Parathyroid adenoma (tissue), 2 donors: ENCODE measurements around the gene DAPK1.
A peak's percentile ranks its signal among the peaks of the same experiment; 100 is the strongest.

Experiments
- H2AFZ ChIP-seq: fragments of 300-600 bp; sonication (generic); one replicate; pipeline ENCODE4 v1.7.0; 2017; ENCODE audit warnings: antibody characterized with exemption, mild to moderate bottlenecking
- H3K27ac ChIP-seq: fragments of 300-600 bp; sonication (generic); one replicate; pipeline ENCODE4 v1.7.0; 2017
- H3K27me3 ChIP-seq: fragments of 300-600 bp; sonication (generic); one replicate; pipeline ENCODE4 v1.7.0; 2017; ENCODE audit warnings: low read length; ENCODE audit not compliant: control insufficient read depth, insufficient read depth
- H3K36me3 ChIP-seq: fragments of 300-600 bp; sonication (generic); one replicate; pipeline ENCODE4 v1.7.0; 2017; ENCODE audit warnings: low read length; ENCODE audit not compliant: control insufficient read depth, insufficient read depth
- H3K4me1 ChIP-seq: fragments of 300-600 bp; sonication (generic); one replicate; pipeline ENCODE4 v1.7.0; 2017; ENCODE audit warnings: control low read depth
- H3K4me2 ChIP-seq: fragments of 300-600 bp; sonication (generic); one replicate; pipeline ENCODE4 v1.7.0; 2017; ENCODE audit warnings: low read length
- H3K4me3 ChIP-seq: fragments of 300-600 bp; sonication (generic); one replicate; pipeline ENCODE4 v1.7.0; 2017; ENCODE audit warnings: low read depth, low read length
- H3K79me2 ChIP-seq: fragments of 300-600 bp; sonication (generic); one replicate; pipeline ENCODE4 v1.7.0; 2017; ENCODE audit warnings: control low read depth
- H3K9ac ChIP-seq: fragments of 300-600 bp; sonication (generic); one replicate; pipeline ENCODE4 v1.7.0; 2017; ENCODE audit warnings: mild to moderate bottlenecking
- H3K9me3 ChIP-seq: fragments of 300-600 bp; sonication (generic); one replicate; pipeline ENCODE4 v1.7.0; 2017; ENCODE audit warnings: low read length; ENCODE audit not compliant: control insufficient read depth
- TF ChIP-seq, protein P1 (sequence below): fragments of 300-600 bp; sonication (generic); IDR thresholded peaks from one replicate; pipeline ENCODE4 v1.7.0; 2017; ENCODE audit warnings: antibody characterized with exemption, mild to moderate bottlenecking
- donor health status: primary hyperparathyroidism.

Gene DAPK1

DNA sequence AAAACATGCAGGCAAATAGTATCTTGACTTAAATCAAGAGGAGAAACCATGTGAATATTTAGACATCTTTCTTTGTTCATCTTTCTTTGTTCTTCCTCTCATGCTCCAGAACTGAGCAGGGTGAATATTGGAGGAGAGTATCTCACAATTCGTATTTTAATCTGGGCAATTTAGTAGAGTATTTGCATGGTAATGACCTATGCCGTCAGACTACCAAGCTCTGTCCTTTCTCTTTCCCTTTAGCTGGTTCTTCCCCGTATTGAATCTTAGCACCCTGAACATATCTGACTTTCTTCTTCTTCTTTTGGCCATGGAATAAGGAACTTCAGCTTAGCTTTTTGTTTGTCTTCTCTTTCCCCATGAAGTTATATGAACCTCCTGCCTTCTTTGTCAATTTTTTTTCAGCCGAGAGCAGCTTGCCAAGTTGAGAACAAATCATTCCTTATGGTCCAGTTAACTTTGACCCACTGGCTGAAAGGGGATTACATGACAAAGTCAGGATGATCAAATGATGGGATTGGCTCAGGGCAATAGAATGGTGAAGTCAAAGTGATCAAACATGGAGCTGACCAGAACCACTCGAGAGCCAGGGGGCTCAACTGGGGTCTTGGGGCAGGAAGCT is 95.8 kb downstream of the DAPK1 start:
- Histone ChIP-seq H3K4me1 (peaks cover 27% of the 10 kb centered on the region), H3K27ac (peak overlapping the region; percentile 81), H2AFZ (no peak overlapping the region), H3K27me3 (no peaks in the 10 kb centered on the region), H3K36me3 (no peaks in the 10 kb centered on the region), H3K4me3 (no peak overlapping the region), H3K9ac (no peak overlapping the region), H3K79me2 (no peaks in the 10 kb centered on the region), H3K9me3 (no peaks in the 10 kb centered on the region), H3K4me2 (peak overlapping the region; percentile 58)
- TF ChIP-seq, protein P1, sequence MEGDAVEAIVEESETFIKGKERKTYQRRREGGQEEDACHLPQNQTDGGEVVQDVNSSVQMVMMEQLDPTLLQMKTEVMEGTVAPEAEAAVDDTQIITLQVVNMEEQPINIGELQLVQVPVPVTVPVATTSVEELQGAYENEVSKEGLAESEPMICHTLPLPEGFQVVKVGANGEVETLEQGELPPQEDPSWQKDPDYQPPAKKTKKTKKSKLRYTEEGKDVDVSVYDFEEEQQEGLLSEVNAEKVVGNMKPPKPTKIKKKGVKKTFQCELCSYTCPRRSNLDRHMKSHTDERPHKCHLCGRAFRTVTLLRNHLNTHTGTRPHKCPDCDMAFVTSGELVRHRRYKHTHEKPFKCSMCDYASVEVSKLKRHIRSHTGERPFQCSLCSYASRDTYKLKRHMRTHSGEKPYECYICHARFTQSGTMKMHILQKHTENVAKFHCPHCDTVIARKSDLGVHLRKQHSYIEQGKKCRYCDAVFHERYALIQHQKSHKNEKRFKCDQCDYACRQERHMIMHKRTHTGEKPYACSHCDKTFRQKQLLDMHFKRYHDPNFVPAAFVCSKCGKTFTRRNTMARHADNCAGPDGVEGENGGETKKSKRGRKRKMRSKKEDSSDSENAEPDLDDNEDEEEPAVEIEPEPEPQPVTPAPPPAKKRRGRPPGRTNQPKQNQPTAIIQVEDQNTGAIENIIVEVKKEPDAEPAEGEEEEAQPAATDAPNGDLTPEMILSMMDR, result no peak

DNA sequence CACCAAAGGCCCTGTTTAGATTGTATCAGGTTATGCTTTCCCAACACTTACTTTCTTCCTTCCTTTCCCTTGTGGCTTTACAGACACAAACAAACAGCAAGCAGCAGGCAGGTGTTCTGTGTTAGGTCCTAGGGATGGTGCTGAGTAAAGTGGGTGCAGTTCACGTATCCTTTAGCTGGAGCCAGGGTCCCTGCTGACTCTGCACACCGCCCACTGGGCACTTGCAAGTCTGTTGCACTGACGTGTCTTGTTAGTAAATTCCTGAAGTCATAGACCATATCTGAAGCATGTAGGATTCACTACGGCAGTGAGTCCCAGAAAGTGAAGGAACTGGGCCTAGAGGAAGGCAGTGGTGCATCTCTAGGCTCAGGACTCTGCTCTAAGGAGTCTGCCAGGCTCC is 96.5 kb downstream of the DAPK1 start:
- H3K9ac ChIP-seq, result no peak overlapping the region
- no peaks in the 10 kb centered on the region for H3K36me3 ChIP-seq
- H3K4me3 ChIP-seq, result no peak overlapping the region
- no peaks in the 10 kb centered on the region for H3K79me2 ChIP-seq
- no peaks in the 10 kb centered on the region for H3K9me3 ChIP-seq
- H2AFZ ChIP-seq, result no peak overlapping the region
- H3K4me2 ChIP-seq, result no peak overlapping the region
- H3K4me1 ChIP-seq, result peaks cover 27% of the 10 kb centered on the region
- TF ChIP-seq, protein P1, result no peak
- no peaks in the 10 kb centered on the region for H3K27me3 ChIP-seq
- H3K27ac ChIP-seq, result no peak overlapping the region

DNA sequence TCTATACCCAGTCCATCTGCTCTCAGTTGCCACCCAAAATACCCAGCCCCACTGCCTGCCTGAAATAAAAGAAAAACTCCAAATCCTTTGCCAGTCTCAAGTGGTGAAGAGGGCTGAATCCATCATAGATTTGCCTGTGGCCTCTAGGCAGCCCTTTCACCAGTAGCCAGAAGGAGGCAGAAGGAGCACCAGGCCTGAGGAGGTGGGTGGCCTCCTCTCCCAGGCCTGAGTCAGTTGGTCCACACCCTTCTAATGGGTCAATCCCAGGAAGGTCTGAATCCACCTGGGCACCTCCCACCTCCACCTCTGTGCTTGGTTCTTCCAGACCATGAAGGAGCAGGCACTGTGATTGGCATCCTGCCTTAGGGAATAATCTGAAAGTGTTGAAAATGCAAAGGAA is 97.0 kb downstream of the DAPK1 start:
- Histone ChIP-seq H3K27ac (no peak overlapping the region), H3K4me3 (no peak overlapping the region), H3K9ac (no peak overlapping the region), H3K79me2 (no peaks in the 10 kb centered on the region), H3K4me2 (no peak overlapping the region), H3K36me3 (no peaks in the 10 kb centered on the region), H3K4me1 (peaks cover 27% of the 10 kb centered on the region), H2AFZ (no peak overlapping the region), H3K27me3 (no peaks in the 10 kb centered on the region), H3K9me3 (no peaks in the 10 kb centered on the region)
- TF ChIP-seq, protein P1, result no peak

- no peaks in the 10 kb centered on the region for H3K9me3 ChIP-seq
- no peaks in the 10 kb centered on the region for H3K79me2 ChIP-seq
- no peak overlapping the region for H3K9ac ChIP-seq
- no peaks in the 10 kb centered on the region for H3K36me3 ChIP-seq
- peaks cover 27% of the 10 kb centered on the region for H3K4me1 ChIP-seq
- H3K4me3 ChIP-seq, result no peak overlapping the region
- H2AFZ ChIP-seq, result no peak overlapping the region
- no peaks in the 10 kb centered on the region for H3K27me3 ChIP-seq
- TF ChIP-seq, protein P1, result no peak
- H3K27ac ChIP-seq, result no peak overlapping the region
- no peak overlapping the region for H3K4me2 ChIP-seq
Observed at GRCh38 chr9:87595610-87596009, 97.9 kb downstream of the DAPK1 start.

DNA sequence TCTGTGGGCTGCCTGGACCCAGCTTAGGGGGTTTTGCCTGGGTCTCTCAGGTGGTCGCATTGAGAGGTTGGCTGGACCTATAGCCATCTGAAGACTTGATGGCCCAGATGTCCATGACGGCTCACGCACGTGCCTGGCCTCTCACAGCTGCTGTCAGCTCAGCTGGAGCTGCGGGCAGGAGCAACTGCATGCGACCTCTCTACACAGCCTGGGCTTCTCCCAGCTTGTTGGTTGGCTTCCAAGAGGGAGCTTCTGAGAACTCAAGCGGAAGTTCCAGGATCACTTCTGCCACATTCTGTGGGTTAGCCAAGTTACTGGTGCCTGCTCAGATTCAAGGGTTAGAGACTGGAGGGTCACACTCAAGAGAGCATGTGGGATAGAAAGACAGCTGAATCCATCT is 99.2 kb downstream of the DAPK1 start:
- no peak overlapping the region for H3K27ac ChIP-seq
- no peaks in the 10 kb centered on the region for H3K79me2 ChIP-seq
- no peak overlapping the region for H3K9ac ChIP-seq
- H3K4me1 ChIP-seq, result peaks cover 27% of the 10 kb centered on the region
- no peak overlapping the region for H3K4me3 ChIP-seq
- H3K36me3 ChIP-seq, result no peaks in the 10 kb centered on the region
- no peak overlapping the region for H3K4me2 ChIP-seq
- no peaks in the 10 kb centered on the region for H3K27me3 ChIP-seq
- H3K9me3 ChIP-seq, result no peaks in the 10 kb centered on the region
- TF ChIP-seq, protein P1, result no peak
- H2AFZ ChIP-seq, result no peak overlapping the region
